VCaP (cell line): Measurements from ENCODE around the gene C1RL.

ENCODE experiments used
- H3K27ac ChIP-seq: fragments of 450-650 bp; 2 replicates; pipeline ENCODE4 v1.5.1; 2017
- TF ChIP-seq, protein P1 (sequence below): fragments of 450-650 bp; conservative IDR thresholded peaks from 2 replicates; pipeline ENCODE4 v1.5.1; 2017; ENCODE audit warnings: mild to moderate bottlenecking, moderate library complexity

Gene C1RL

GRCh38 chr12:7068240-7068993 is 40.6 kb downstream of the C1RL start:
- TF ChIP-seq, protein P1, sequence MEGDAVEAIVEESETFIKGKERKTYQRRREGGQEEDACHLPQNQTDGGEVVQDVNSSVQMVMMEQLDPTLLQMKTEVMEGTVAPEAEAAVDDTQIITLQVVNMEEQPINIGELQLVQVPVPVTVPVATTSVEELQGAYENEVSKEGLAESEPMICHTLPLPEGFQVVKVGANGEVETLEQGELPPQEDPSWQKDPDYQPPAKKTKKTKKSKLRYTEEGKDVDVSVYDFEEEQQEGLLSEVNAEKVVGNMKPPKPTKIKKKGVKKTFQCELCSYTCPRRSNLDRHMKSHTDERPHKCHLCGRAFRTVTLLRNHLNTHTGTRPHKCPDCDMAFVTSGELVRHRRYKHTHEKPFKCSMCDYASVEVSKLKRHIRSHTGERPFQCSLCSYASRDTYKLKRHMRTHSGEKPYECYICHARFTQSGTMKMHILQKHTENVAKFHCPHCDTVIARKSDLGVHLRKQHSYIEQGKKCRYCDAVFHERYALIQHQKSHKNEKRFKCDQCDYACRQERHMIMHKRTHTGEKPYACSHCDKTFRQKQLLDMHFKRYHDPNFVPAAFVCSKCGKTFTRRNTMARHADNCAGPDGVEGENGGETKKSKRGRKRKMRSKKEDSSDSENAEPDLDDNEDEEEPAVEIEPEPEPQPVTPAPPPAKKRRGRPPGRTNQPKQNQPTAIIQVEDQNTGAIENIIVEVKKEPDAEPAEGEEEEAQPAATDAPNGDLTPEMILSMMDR: no peak
- H3K27ac ChIP-seq: no peak overlapping the region

- TF ChIP-seq, protein P1: no peak
- H3K27ac ChIP-seq: no peak overlapping the region
Observed at GRCh38 chr12:7067096-7067495, 41.9 kb downstream of the C1RL start.

- TF ChIP-seq, protein P1: no peak
- no peak overlapping the region for H3K27ac ChIP-seq
Observed at GRCh38 chr12:7066596-7066995, 42.4 kb downstream of the C1RL start.

DNA sequence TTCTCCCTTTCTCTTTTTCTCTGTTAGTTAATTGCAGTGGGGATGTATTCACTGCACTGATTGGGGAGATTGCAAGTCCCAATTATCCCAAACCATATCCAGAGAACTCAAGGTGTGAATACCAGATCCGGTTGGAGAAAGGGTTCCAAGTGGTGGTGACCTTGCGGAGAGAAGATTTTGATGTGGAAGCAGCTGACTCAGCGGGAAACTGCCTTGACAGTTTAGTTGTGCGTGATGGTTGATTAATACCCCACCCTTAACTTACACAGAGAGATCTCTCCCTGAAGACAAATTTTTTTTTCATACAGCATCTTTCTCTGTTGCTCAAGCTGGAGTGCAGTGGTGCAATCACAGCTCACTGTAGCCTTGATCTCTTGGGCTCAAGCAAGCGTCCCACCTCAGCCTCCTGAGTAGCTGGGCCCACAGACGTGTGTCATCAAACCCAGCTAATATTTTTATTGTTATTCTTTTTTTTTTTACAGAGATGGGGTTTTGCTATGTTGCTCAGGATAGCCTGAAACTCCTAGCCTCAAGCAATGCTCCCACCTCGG is 43.9 kb downstream of the C1RL start:
- TF ChIP-seq, protein P1: no peak

GRCh38 chr12:7064516-7064915 is 44.5 kb downstream of the C1RL start:
- H3K27ac ChIP-seq: no peak overlapping the region
- TF ChIP-seq, protein P1: no peak

More for the DNA sequence above, 43.9 kb downstream of the C1RL start:
- no peak overlapping the region for H3K27ac ChIP-seq

DNA sequence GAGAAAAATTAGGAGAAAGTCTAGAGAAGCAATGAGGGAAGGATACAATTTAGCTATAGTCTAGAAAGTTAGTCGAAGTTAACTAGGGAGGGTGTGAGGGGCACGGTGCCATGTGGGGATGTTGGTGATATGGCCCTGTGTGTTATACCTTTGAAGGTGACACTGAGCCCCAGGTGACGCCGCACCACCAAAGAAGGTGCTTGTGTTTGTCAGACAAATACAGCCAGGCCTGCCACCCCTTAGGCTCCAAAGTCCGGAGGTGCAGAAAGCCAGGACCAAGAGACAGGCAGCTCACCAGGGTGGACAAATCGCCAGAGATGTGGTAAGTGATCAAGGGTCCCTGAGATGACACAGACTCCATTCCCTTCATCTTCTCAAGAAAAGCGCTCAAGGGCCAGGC is 47.4 kb downstream of the C1RL start:
- H3K27ac ChIP-seq: no peak overlapping the region
- TF ChIP-seq, protein P1: no peak

DNA sequence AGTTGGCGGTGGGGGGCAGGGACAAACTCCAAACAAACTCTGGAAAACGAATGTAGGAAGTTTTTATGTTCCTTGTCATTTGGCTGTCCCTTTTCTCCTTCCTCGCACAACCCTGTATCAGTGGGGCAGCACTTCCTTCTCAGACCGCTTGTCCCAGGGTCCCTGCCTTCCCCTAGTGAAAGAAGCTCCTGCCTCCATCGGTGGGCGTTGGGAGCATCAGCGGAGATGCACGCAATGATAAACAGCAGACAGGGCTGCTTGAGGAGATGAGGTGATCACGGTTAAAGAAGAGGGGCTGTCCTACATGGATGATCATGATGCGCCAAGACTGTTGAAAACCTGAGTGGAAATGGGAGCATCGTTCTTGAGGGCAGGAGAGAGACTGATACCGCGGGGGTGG is 47.9 kb downstream of the C1RL start:
- TF ChIP-seq, protein P1: no peak
- H3K27ac ChIP-seq: no peak overlapping the region
